Testis (tissue), 2 donors: ENCODE results near the gene LGALS4.

Experiments used
- CTCF ChIP-seq, 3 experiments: fragments of 450-650 bp in 2 of 3; fragments of 200-600 bp in 1 of 3; sonication (generic) in 1 of 3; IDR thresholded peaks; one replicate each; pipeline ENCODE4 v1.5.1; 2016 to 2019; ENCODE audit warnings: antibody characterized with exemption in 3 of 3, mild to moderate bottlenecking in 2 of 3, moderate library complexity in 1 of 3
- POLR2A ChIP-seq: fragments of 450-650 bp; IDR thresholded peaks from one replicate; pipeline ENCODE4 v1.6.1; 2017; ENCODE audit warnings: antibody characterized with exemption, mild to moderate bottlenecking, moderate library complexity

DNA sequence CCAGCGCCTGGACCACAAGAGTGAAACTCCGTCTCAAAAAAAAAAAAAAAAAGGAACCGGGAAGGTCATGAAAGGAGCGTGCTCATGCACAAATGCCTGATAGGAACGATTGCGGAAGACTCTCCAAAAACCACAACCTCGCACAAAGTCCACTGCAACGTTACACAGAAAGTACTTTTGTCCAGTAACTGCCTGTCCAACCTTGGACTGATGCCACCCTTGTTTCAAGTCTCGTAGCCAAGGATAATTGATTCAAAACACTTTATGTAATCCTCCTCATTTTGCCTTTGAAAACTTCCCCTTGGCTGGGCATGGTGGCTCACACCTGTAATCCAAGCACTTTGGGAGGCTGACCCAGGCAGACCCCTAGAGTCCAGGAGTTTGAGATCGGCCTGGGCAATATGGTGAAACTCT lies 53.1 kb downstream of the LGALS4 start:
- TF ChIP-seq CTCF (IDR thresholded peaks at IDR 0.05) (no peak), POLR2A (no peak)
